H9 (cell line): ENCODE data around the gene HPGD. TPM values are rescaled to one million over a fixed set of nuclear protein-coding genes. Genes with fewer than 3 reads are reported as not detected.

Source experiments
- DNase-seq: peaks from one replicate; pipeline ENCODE4 v3.0.0-alpha.2; 2017
- H2AFZ ChIP-seq: one replicate; pipeline ENCODE4 v1.6.1; 2013; ENCODE audit warnings: mild to moderate bottlenecking, low read length, control low read depth, moderate library complexity
- H2AK5ac ChIP-seq: 2 replicates; pipeline ENCODE4 v1.6.1; 2013; ENCODE audit warnings: low read length, control low read depth, mixed read lengths; ENCODE audit not compliant: insufficient read length
- H2BK120ac ChIP-seq: one replicate; pipeline ENCODE4 v1.6.1; 2013; ENCODE audit warnings: low read depth, mild to moderate bottlenecking, low read length, control low read depth, inconsistent platforms; ENCODE audit not compliant: poor library complexity, severe bottlenecking
- H2BK12ac ChIP-seq: 2 replicates; pipeline ENCODE4 v1.6.1; 2013; ENCODE audit warnings: low read length, control low read depth, mixed read lengths, low read depth; ENCODE audit not compliant: insufficient read length
- H2BK15ac ChIP-seq: 2 replicates; pipeline ENCODE4 v1.6.1; 2013; ENCODE audit warnings: low read depth, low read length, control low read depth
- H2BK20ac ChIP-seq: one replicate; pipeline ENCODE4 v1.6.1; 2013; ENCODE audit warnings: low read depth, mild to moderate bottlenecking, low read length, control low read depth, inconsistent platforms; ENCODE audit not compliant: poor library complexity, severe bottlenecking
- H2BK5ac ChIP-seq: 2 replicates; pipeline ENCODE4 v1.6.1; 2013; ENCODE audit warnings: low read length, control low read depth, mixed read lengths; ENCODE audit not compliant: insufficient read length
- H3K14ac ChIP-seq: 2 replicates; pipeline ENCODE4 v1.6.1; 2013; ENCODE audit warnings: low read length, control low read depth; ENCODE audit not compliant: insufficient read depth
- H3K18ac ChIP-seq: 2 replicates; pipeline ENCODE4 v1.6.1; 2013; ENCODE audit warnings: low read depth, mild to moderate bottlenecking, mixed read lengths, low read length, control low read depth; ENCODE audit not compliant: insufficient read length
- H3K23ac ChIP-seq: 2 replicates; pipeline ENCODE4 v1.6.1; 2013; ENCODE audit warnings: low read length, control low read depth, mixed read lengths, low read depth; ENCODE audit not compliant: insufficient read length
- H3K23me2 ChIP-seq: 2 replicates; pipeline ENCODE4 v1.6.1; 2013; ENCODE audit warnings: low read depth, mild to moderate bottlenecking, mixed read lengths, low read length, control low read depth; ENCODE audit not compliant: insufficient read length, poor library complexity, severe bottlenecking
- H3K27ac ChIP-seq: 2 replicates; pipeline ENCODE4 v1.5.1; 2013; ENCODE audit warnings: low read length, control low read depth, mixed read lengths, low read depth; ENCODE audit not compliant: insufficient read length
- H3K27me3 ChIP-seq: 2 replicates; pipeline ENCODE4 v1.6.1; 2013; ENCODE audit warnings: low read length, control low read depth, inconsistent platforms; ENCODE audit not compliant: insufficient read depth
- H3K4ac ChIP-seq: 2 replicates; pipeline ENCODE4 v1.6.1; 2013; ENCODE audit warnings: low read depth, mild to moderate bottlenecking, control low read depth, inconsistent platforms, low read length, moderate library complexity
- H3K4me1 ChIP-seq: 2 replicates; pipeline ENCODE4 v1.6.1; 2013; ENCODE audit warnings: low read length, control low read depth, inconsistent platforms; ENCODE audit not compliant: insufficient read depth
- H3K4me2 ChIP-seq: 2 replicates; pipeline ENCODE4 v1.6.1; 2013; ENCODE audit warnings: low read length, control low read depth, mixed read lengths; ENCODE audit not compliant: insufficient read length, insufficient read depth
- H3K56ac ChIP-seq: 2 replicates; pipeline ENCODE4 v1.6.1; 2013; ENCODE audit warnings: low read depth, mild to moderate bottlenecking, mixed read lengths, low read length, control low read depth; ENCODE audit not compliant: insufficient read length
- H3K79me1 ChIP-seq: 2 replicates; pipeline ENCODE4 v1.6.1; 2013; ENCODE audit warnings: low read depth, mild to moderate bottlenecking, moderate library complexity, low read length, control low read depth, inconsistent platforms; ENCODE audit not compliant: insufficient read depth, poor library complexity, severe bottlenecking
- H3K79me2 ChIP-seq: 2 replicates; pipeline ENCODE4 v1.6.1; 2013; ENCODE audit warnings: low read length, control low read depth, inconsistent platforms; ENCODE audit not compliant: insufficient read depth
- H3K9ac ChIP-seq: 2 replicates; pipeline ENCODE4 v1.6.1; 2013; ENCODE audit warnings: low read length, control low read depth, mixed read lengths; ENCODE audit not compliant: insufficient read length; ENCODE audit errors: extremely low read depth
- H3K9me3 ChIP-seq: one replicate; pipeline ENCODE4 v1.6.1; 2013; ENCODE audit warnings: low read depth, low read length, inconsistent platforms; ENCODE audit not compliant: control insufficient read depth
- H3T11ph ChIP-seq: one replicate; pipeline ENCODE4 v1.6.1; 2013; ENCODE audit warnings: mild to moderate bottlenecking, low read length, control low read depth, inconsistent platforms
- H4K20me1 ChIP-seq: one replicate; pipeline ENCODE4 v1.6.1; 2013; ENCODE audit not compliant: control insufficient read depth, insufficient read length, insufficient read depth
- H4K5ac ChIP-seq: 2 replicates; pipeline ENCODE4 v1.6.1; 2013; ENCODE audit warnings: low read depth, mild to moderate bottlenecking, mixed read lengths, low read length, control low read depth; ENCODE audit not compliant: insufficient read length
- H4K8ac ChIP-seq: replicated peaks from 2 replicates; pipeline ENCODE4 v1.6.1; 2013; ENCODE audit warnings: low read length, control low read depth, mixed read lengths, low read depth; ENCODE audit not compliant: insufficient read length
- H4K91ac ChIP-seq: 2 replicates; pipeline ENCODE4 v1.6.1; 2013; ENCODE audit warnings: low read depth, mild to moderate bottlenecking, moderate library complexity, mixed read lengths, low read length, control low read depth; ENCODE audit not compliant: insufficient read length
- H3K27ac Mint-ChIP-seq, 3 experiments: 2 replicates in 2 of 3; 3 replicates in 1 of 3; pipeline ENCODE4 v1.8.0; 2020 to 2021; ENCODE audit warnings: mixed read lengths in 3 of 3, mild to moderate bottlenecking in 1 of 3, moderate library complexity in 1 of 3
- H3K27me3 Mint-ChIP-seq: 2 replicates; pipeline ENCODE4 v1.8.0; 2021; ENCODE audit warnings: low read depth, mild to moderate bottlenecking, moderate library complexity, mixed read lengths
- H3K36me3 Mint-ChIP-seq, 3 experiments: 2 replicates in 2 of 3; 3 replicates in 1 of 3; pipeline ENCODE4 v1.8.0; 2020 to 2021; ENCODE audit warnings: low read depth in 3 of 3, mixed read lengths in 3 of 3; ENCODE audit not compliant: insufficient read depth in 1 of 3
- H3K4me1 Mint-ChIP-seq, 2 experiments: 2 replicates each; pipeline ENCODE4 v1.8.0; 2020; ENCODE audit warnings: mixed read lengths in 2 of 2
- H3K4me3 Mint-ChIP-seq, 2 experiments: 2 replicates in 1 of 2; 3 replicates in 1 of 2; pipeline ENCODE4 v1.8.0; 2020 to 2021; ENCODE audit warnings: mild to moderate bottlenecking in 2 of 2, mixed read lengths in 2 of 2, moderate library complexity in 1 of 2
- H3K9me3 Mint-ChIP-seq, 2 experiments: 2 replicates in 1 of 2; 3 replicates in 1 of 2; pipeline ENCODE4 v1.8.0; 2020; ENCODE audit warnings: mild to moderate bottlenecking in 2 of 2, mixed read lengths in 2 of 2, moderate library complexity in 1 of 2
- WGBS: extraction: QIAGEN DNeasy Blood & Tissue Kit; methylation state at CpG from one replicate; pipeline ENCODE4 v1.1.7; 2013; ENCODE audit warnings: missing lambda C conversion rate, low lambda C conversion rate, mixed read lengths; ENCODE audit not compliant: insufficient read length; ENCODE audit errors: extremely low coverage; 5-methylcytosine and 5-hydroxymethylcytosine counted together
- total RNA-seq: library from RNA; stranded (reverse); gene quantifications from 2 replicates; pipeline ENCODE4 v1.2.1, GENCODE V29; 2021
- TF ChIP-seq, protein P1 (sequence below): fragments of 200-600 bp; sonication (generic); conservative IDR thresholded peaks from 3 replicates; pipeline ENCODE4 v1.8.0; 2021; ENCODE audit warnings: antibody characterized with exemption, mild to moderate bottlenecking

HPGD gene
- total RNA-seq, 1 experiment from 2014 or later: 16.8 TPM

GRCh38 chr4:174475528-174475927 lies 46.8 kb downstream of the HPGD start:
- H2BK20ac ChIP-seq: no peak overlapping the region
- H3K56ac ChIP-seq: no peak overlapping the region
- no peak overlapping the region for H2AK5ac ChIP-seq
- H4K91ac ChIP-seq: no peak overlapping the region
- H4K8ac ChIP-seq: no peak overlapping the region
- H3K4me1 ChIP-seq: no peaks in the 10 kb centered on the region
- no peak overlapping the region for H2BK15ac ChIP-seq
- TF ChIP-seq, protein P1, sequence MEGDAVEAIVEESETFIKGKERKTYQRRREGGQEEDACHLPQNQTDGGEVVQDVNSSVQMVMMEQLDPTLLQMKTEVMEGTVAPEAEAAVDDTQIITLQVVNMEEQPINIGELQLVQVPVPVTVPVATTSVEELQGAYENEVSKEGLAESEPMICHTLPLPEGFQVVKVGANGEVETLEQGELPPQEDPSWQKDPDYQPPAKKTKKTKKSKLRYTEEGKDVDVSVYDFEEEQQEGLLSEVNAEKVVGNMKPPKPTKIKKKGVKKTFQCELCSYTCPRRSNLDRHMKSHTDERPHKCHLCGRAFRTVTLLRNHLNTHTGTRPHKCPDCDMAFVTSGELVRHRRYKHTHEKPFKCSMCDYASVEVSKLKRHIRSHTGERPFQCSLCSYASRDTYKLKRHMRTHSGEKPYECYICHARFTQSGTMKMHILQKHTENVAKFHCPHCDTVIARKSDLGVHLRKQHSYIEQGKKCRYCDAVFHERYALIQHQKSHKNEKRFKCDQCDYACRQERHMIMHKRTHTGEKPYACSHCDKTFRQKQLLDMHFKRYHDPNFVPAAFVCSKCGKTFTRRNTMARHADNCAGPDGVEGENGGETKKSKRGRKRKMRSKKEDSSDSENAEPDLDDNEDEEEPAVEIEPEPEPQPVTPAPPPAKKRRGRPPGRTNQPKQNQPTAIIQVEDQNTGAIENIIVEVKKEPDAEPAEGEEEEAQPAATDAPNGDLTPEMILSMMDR: no peak
- no peak overlapping the region for H2AFZ ChIP-seq
- H2BK12ac ChIP-seq: no peak overlapping the region
- H3T11ph ChIP-seq: no peak overlapping the region
- Mint-ChIP-seq H3K27me3 (no peaks in the 10 kb centered on the region), H3K36me3 (no peaks in the 10 kb centered on the region), H3K4me1 (no peaks in the 10 kb centered on the region), H3K4me3 (no peak overlapping the region), H3K9me3 (peaks cover 0 to 2% of the 10 kb centered on the region in 2 experiments; a peak in 1 of 5 replicates), H3K27ac (no peak overlapping the region)
- no peaks in the 10 kb centered on the region for H3K27me3 ChIP-seq
- no peak overlapping the region for H3K9ac ChIP-seq
- no peaks in the 10 kb centered on the region for H3K9me3 ChIP-seq
- no peaks in the 10 kb centered on the region for H3K79me1 ChIP-seq
- DNase-seq: no peak
- H3K79me2 ChIP-seq: no peaks in the 10 kb centered on the region
- H2BK120ac ChIP-seq: no peak overlapping the region
- no peak overlapping the region for H3K27ac ChIP-seq
- H3K23ac ChIP-seq: no peak overlapping the region
- H4K5ac ChIP-seq: no peak overlapping the region
- WGBS: no CpG with 5 or more reads among the region's 3 CpGs
- H4K20me1 ChIP-seq: no peaks in the 10 kb centered on the region
- H3K4me2 ChIP-seq: no peak overlapping the region
- H3K18ac ChIP-seq: no peak overlapping the region
- H3K14ac ChIP-seq: no peak overlapping the region
- no peaks in the 10 kb centered on the region for H3K23me2 ChIP-seq
- H3K4ac ChIP-seq: no peak overlapping the region
- no peak overlapping the region for H2BK5ac ChIP-seq
